B cell (primary cell): ENCODE data around the gene TMSB15B. TPM values are rescaled to one million over a fixed set of nuclear protein-coding genes. Genes with fewer than 3 reads are reported as not detected.
"Not testable (repeated sequence)": the region's sequence is repeated elsewhere in the genome, so short reads cannot be mapped to it uniquely, and the experiment has no call there.

Experiments
- ATAC-seq: fragments of 200-7000 bp; cut with Tn5 transposase; one replicate; pipeline ENCODE4 v1.10.0; 2021; ENCODE audit warnings: low read depth, mild to moderate bottlenecking, moderate number of reproducible peaks, moderate library complexity
- CTCF ChIA-PET: fragments of 350-600 bp; sonication (Branson Sonifier 250); formaldehyde crosslinking; loops from one replicate; lab custom pipeline; 2021; ENCODE audit warnings: antibody characterized with exemption, inconsistent platforms; lab: Charles Lee
- POLR2A ChIA-PET: fragments of 350-600 bp; sonication (Branson Sonifier 250); formaldehyde crosslinking; loops from one replicate; lab custom pipeline; 2021; ENCODE audit warnings: antibody characterized with exemption; lab: Charles Lee
- DNase-seq: peaks from one replicate; pipeline ENCODE4 v3.0.0; 2013
- H2AFZ ChIP-seq: 2 replicates; pipeline ENCODE4 v1.6.1; 2012; ENCODE audit warnings: mild to moderate bottlenecking, low read depth, low read length; ENCODE audit not compliant: insufficient read depth, poor library complexity, severe bottlenecking
- H3K27ac ChIP-seq, 2 donors: 1 replicate in 1 of 2; 2 replicates in 1 of 2; pipeline ENCODE4 v1.5.1; 2012 to 2013; ENCODE audit warnings: low read length in 2 of 2, mild to moderate bottlenecking in 2 of 2, moderate library complexity in 1 of 2
- H3K27me3 ChIP-seq, 4 experiments: fragments of 200-600 bp in 1 of 4; sonication (generic) in 1 of 4; replicated peaks in 1 of 4; 1 replicate in 2 of 4; 2 replicates in 2 of 4; pipeline versions ENCODE4 v1.6.1 to v1.7.0; 2013 to 2016; ENCODE audit warnings: low read length in 3 of 4, mild to moderate bottlenecking in 2 of 4, mixed read lengths in 1 of 4, moderate library complexity in 1 of 4; ENCODE audit not compliant: insufficient read depth in 4 of 4, control insufficient read depth in 3 of 4; ENCODE audit errors: control extremely low read depth in 1 of 4
- H3K36me3 ChIP-seq, 2 experiments: replicated peaks in 1 of 2; 1 replicate in 1 of 2; 2 replicates in 1 of 2; pipeline versions ENCODE4 v1.6.1 to v1.7.1; 2013; ENCODE audit warnings: low read length in 1 of 2; ENCODE audit not compliant: insufficient read depth in 2 of 2, control insufficient read depth in 1 of 2; ENCODE audit errors: control extremely low read depth in 1 of 2, extremely low read depth in 1 of 2
- H3K4me1 ChIP-seq, 2 donors: fragments of 200-600 bp in 1 of 2; sonication (generic) in 1 of 2; 1 replicate in 1 of 2; 2 replicates in 1 of 2; pipeline versions ENCODE4 v1.5.1 to v1.6.1; 2013 to 2017; ENCODE audit warnings: low read length in 2 of 2; ENCODE audit not compliant: control insufficient read depth in 2 of 2, insufficient read depth in 2 of 2
- H3K4me2 ChIP-seq: replicated peaks from 2 replicates; pipeline ENCODE3; 2012; ENCODE audit warnings: mild to moderate bottlenecking, low read depth, low read length; ENCODE audit not compliant: poor library complexity, severe bottlenecking
- H3K4me3 ChIP-seq, 5 experiments: fragments of 200-600 bp in 1 of 5; sonication (generic) in 1 of 5; 1 replicate in 3 of 5; 2 replicates in 2 of 5; pipeline versions ENCODE4 v1.5.1 to v1.7.0; 2011 to 2016; ENCODE audit warnings: low read length in 4 of 5, mild to moderate bottlenecking in 4 of 5, low read depth in 2 of 5, control low read depth in 1 of 5, moderate library complexity in 1 of 5; ENCODE audit not compliant: insufficient read depth in 1 of 5; ENCODE audit errors: control extremely low read depth in 1 of 5, extremely low read depth in 1 of 5
- H3K79me2 ChIP-seq: fragments of 200-600 bp; sonication (generic); one replicate; pipeline ENCODE4 v1.6.0; 2016; ENCODE audit warnings: low read length; ENCODE audit not compliant: control insufficient read depth, insufficient read depth
- H3K9ac ChIP-seq: fragments of 200-600 bp; sonication (generic); 2 replicates; pipeline ENCODE4 v1.6.1; 2017; ENCODE audit warnings: mild to moderate bottlenecking, low read length, moderate library complexity
- H3K9me3 ChIP-seq, 3 donors: one replicate each; pipeline versions ENCODE4 v1.6.1 to v1.7.1; 2013; ENCODE audit warnings: low read length in 2 of 3; ENCODE audit not compliant: control insufficient read depth in 2 of 3, insufficient read depth in 1 of 3; ENCODE audit errors: control extremely low read depth in 1 of 3
- H4K20me1 ChIP-seq: 2 replicates; pipeline ENCODE4 v1.6.0; 2012; ENCODE audit warnings: mild to moderate bottlenecking, low read length; ENCODE audit not compliant: insufficient read depth, control insufficient read depth, poor library complexity, severe bottlenecking
- H3K27ac Mint-ChIP-seq: one replicate; pipeline ENCODE4 v1.8.0; 2021; ENCODE audit warnings: mixed read lengths
- H3K27me3 Mint-ChIP-seq: one replicate; pipeline ENCODE4 v1.8.0; 2021; ENCODE audit warnings: mixed read lengths
- H3K4me1 Mint-ChIP-seq: one replicate; pipeline ENCODE4 v1.8.0; 2021; ENCODE audit warnings: mixed read lengths
- H3K4me3 Mint-ChIP-seq: one replicate; pipeline ENCODE4 v1.8.0; 2021; ENCODE audit warnings: mixed read lengths
- H3K9me3 Mint-ChIP-seq: one replicate; pipeline ENCODE4 v1.8.0; 2022; ENCODE audit warnings: mixed read lengths; ENCODE audit not compliant: insufficient read depth
- EZH2 ChIP-seq: IDR thresholded peaks from 2 replicates; pipeline ENCODE4 v1.6.1; 2012; ENCODE audit warnings: borderline replicate concordance, low read depth, mild to moderate bottlenecking, moderate library complexity, low read length; ENCODE audit not compliant: insufficient read depth, poor library complexity, severe bottlenecking
- WGBS: methylation state at CpG from one replicate; pipeline ENCODE4 v1.1.5; 2013; ENCODE audit warnings: missing lambda C conversion rate; ENCODE audit not compliant: insufficient coverage; 5-methylcytosine and 5-hydroxymethylcytosine counted together
- intact Hi-C: fragments of 100-400 bp; cut with micrococcal nuclease; formaldehyde crosslinking; loops from one replicate; pipeline ENCODE4 v1.10.0; 2022
- polyA minus RNA-seq: library from RNA; depleted of rRNA, polyadenylated mRNA; stranded (reverse); fragments of >200 nt; gene quantifications from 2 replicates; pipeline ENCODE4 v1.2.3, GENCODE V29; 2012
- polyA plus RNA-seq: library from polyadenylated mRNA; depleted of rRNA; stranded (reverse); fragments of >200 nt; gene quantifications from 2 replicates; pipeline ENCODE4 v1.2.3, GENCODE V29; 2012
- total RNA-seq, 2 donors: library from RNA; stranded (reverse); fragments of 120-200 nt in 1 of 2; gene quantifications; 1 replicate in 1 of 2; 2 replicates in 1 of 2; pipeline versions ENCODE4 v1.2.3 to v1.2.4, GENCODE V29; 2013 to 2022
- TF ChIP-seq, protein P1 (sequence below): fragments of 200-600 bp; IDR thresholded peaks from one replicate; pipeline ENCODE4 v1.8.0; 2022; ENCODE audit warnings: antibody characterized with exemption, mild to moderate bottlenecking

TMSB15B gene
- 8.6 and 9.0 TPM in 2 replicates for total RNA-seq
- total RNA-seq (2013): 5.4 TPM
- 5.5 and 7.6 TPM in 2 replicates for polyA plus RNA-seq
- 3.4 TPM in 2 replicates for polyA minus RNA-seq

- H4K20me1 ChIP-seq, H3K9me3 ChIP-seq, H2AFZ ChIP-seq, H3K36me3 ChIP-seq, H3K27ac Mint-ChIP-seq, POLR2A ChIA-PET, H3K4me3 Mint-ChIP-seq, H3K4me1 Mint-ChIP-seq, H3K9me3 Mint-ChIP-seq, H3K4me2 ChIP-seq, H3K9ac ChIP-seq, CTCF ChIA-PET, H3K27ac ChIP-seq, H3K27me3 Mint-ChIP-seq, H3K27me3 ChIP-seq, H3K4me1 ChIP-seq, H3K79me2 ChIP-seq, intact Hi-C loops, H3K4me3 ChIP-seq, DNase-seq: not testable (repeated sequence)
- WGBS: no CpG with 5 or more reads among the region's 55 CpGs
- peak; percentile 98 for ATAC-seq
These were observed at the start of gene TMSB15B for GRCh38 chrX:103962411-103963278. Gene TMSB15B, plus strand, starts transcription at chrX:103962627.

DNA sequence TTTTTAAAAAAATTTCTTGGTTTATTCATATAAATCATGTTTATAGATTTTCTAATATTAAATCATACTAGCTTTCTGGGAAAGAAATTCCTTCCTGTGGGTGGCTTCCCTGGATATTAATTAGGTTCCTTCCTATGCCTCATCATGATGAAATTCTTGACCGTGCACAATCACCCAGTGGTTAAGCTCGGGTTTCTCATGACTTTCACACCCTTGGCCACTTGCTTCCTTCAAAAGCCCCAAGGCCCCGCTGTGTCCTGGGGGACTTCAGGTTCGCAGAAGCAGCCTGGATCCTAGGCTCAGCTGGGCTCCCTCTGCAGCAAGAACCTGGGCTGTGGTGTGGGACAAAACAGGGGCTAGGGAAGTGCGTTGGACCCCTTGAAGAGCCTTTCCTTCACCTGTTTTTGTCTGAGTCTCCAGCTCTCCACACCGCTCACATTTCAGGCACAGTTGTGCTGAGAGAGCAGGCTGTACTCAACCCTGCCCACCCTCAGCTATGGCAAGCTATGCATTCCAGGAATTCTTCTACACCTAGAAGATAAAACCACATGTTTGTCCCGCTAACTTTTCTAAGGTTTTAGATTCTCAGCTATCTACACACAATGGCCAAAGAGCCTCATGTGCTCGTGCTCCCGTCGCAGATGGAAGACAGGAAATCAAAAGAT lies 48.9 kb upstream of the TMSB15B start:
- intact Hi-C loops: no loop called here
- 80% methylated on average over 2 of the region's 10 CpGs for WGBS
- ChIA-PET CTCF (interaction anchor here (1.1 kb wide), 1 partner anchor 68 kb away, joined by 4 read pairs; no protein-coding TSS in a partner anchor), POLR2A (no interaction called here)
- TF ChIP-seq EZH2: no peak
- TF ChIP-seq, protein P1, sequence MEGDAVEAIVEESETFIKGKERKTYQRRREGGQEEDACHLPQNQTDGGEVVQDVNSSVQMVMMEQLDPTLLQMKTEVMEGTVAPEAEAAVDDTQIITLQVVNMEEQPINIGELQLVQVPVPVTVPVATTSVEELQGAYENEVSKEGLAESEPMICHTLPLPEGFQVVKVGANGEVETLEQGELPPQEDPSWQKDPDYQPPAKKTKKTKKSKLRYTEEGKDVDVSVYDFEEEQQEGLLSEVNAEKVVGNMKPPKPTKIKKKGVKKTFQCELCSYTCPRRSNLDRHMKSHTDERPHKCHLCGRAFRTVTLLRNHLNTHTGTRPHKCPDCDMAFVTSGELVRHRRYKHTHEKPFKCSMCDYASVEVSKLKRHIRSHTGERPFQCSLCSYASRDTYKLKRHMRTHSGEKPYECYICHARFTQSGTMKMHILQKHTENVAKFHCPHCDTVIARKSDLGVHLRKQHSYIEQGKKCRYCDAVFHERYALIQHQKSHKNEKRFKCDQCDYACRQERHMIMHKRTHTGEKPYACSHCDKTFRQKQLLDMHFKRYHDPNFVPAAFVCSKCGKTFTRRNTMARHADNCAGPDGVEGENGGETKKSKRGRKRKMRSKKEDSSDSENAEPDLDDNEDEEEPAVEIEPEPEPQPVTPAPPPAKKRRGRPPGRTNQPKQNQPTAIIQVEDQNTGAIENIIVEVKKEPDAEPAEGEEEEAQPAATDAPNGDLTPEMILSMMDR: no peak
- no peak overlapping the region for H3K4me2 ChIP-seq
- no peak overlapping the region for H3K27ac ChIP-seq
- H3K9me3 ChIP-seq: no peaks in the 10 kb centered on the region
- Mint-ChIP-seq H3K4me3 (no peak overlapping the region), H3K27ac (no peak overlapping the region), H3K9me3 (no peaks in the 10 kb centered on the region), H3K27me3 (no peaks in the 10 kb centered on the region), H3K4me1 (peaks cover 3% of the 10 kb centered on the region)
- no peak overlapping the region for H2AFZ ChIP-seq
- no peaks in the 10 kb centered on the region for H3K27me3 ChIP-seq
- no peaks in the 10 kb centered on the region for H3K4me1 ChIP-seq
- H3K9ac ChIP-seq: no peak overlapping the region
- no peaks in the 10 kb centered on the region for H3K79me2 ChIP-seq
- H4K20me1 ChIP-seq: no peaks in the 10 kb centered on the region
- ATAC-seq (no peak), DNase-seq (no peak)
- H3K36me3 ChIP-seq: no peaks in the 10 kb centered on the region
- H3K4me3 ChIP-seq: no peak overlapping the region
